Non-pigmented ciliary epithelial cell (primary cell): ENCODE data around the gene FAM163B.

ENCODE experiments used
- DNase-seq: peaks from one replicate; pipeline ENCODE4 v3.0.0-alpha.2; 2010; ENCODE audit warnings: low read depth

Gene FAM163B

GRCh38 chr9:133543772-133544467, 65.3 kb downstream of the FAM163B start:
- DNase-seq = no peak

GRCh38 chr9:133542002-133542401, 67.2 kb downstream of the FAM163B start:
- no peak for DNase-seq

- no peak for DNase-seq
Measured at GRCh38 chr9:133540698-133541025, 68.5 kb downstream of the FAM163B start.

- no peak for DNase-seq
Measured at GRCh38 chr9:133539991-133540697, 69.0 kb downstream of the FAM163B start.

- no peak for DNase-seq
Measured at GRCh38 chr9:133538851-133539833, 70.0 kb downstream of the FAM163B start.

- DNase-seq = no peak
Measured at GRCh38 chr9:133538176-133538575, 71.0 kb downstream of the FAM163B start.

- no peak for DNase-seq
Measured at GRCh38 chr9:133537257-133537656, 71.9 kb downstream of the FAM163B start.

- no peak for DNase-seq
Measured at GRCh38 chr9:133536536-133536935, 72.7 kb downstream of the FAM163B start.

GRCh38 chr9:133536080-133536479, 73.1 kb downstream of the FAM163B start:
- no peak for DNase-seq

- DNase-seq = no peak
Measured at GRCh38 chr9:133535306-133535877, 73.8 kb downstream of the FAM163B start.

- no peak for DNase-seq
Measured at GRCh38 chr9:133534346-133535291, 74.6 kb downstream of the FAM163B start, which contains the start of gene ADAMTSL2. Gene ADAMTSL2 (plus strand): TSS chr9:133534704. CDS start chr9:133536713, 2,009 bp downstream.

- no peak for DNase-seq
Measured at GRCh38 chr9:133533857-133534256, 75.3 kb downstream of the FAM163B start.

- DNase-seq = no peak
Measured at GRCh38 chr9:133532937-133533668, 76.1 kb downstream of the FAM163B start.

- no peak for DNase-seq
Measured at GRCh38 chr9:133531293-133531692, 77.9 kb downstream of the FAM163B start.

GRCh38 chr9:133529874-133530273, 79.3 kb downstream of the FAM163B start:
- DNase-seq = no peak

GRCh38 chr9:133529457-133529856, 79.7 kb downstream of the FAM163B start:
- DNase-seq = no peak

GRCh38 chr9:133528876-133529241, 80.3 kb downstream of the FAM163B start:
- no peak for DNase-seq

GRCh38 chr9:133528001-133528875, 81.0 kb downstream of the FAM163B start:
- DNase-seq = no peak

- DNase-seq = no peak
Measured at GRCh38 chr9:133527444-133527920, 81.7 kb downstream of the FAM163B start.
